Measurements from ENCODE around the gene TMEM253. TPM values are rescaled to one million over a fixed set of nuclear protein-coding genes. Genes with fewer than 3 reads are reported as not detected.

TMEM253 gene
- total and polyA plus RNA-seq, 2 experiments from 2014 or later, result 0.59 to 0.95 TPM

GRCh38 chr14:21106176-21106497 lies 5.3 kb downstream of the TMEM253 start:
- DNase-seq (ENCODE audit: low spot score) (no peak), ATAC-seq (no peak)
- H4K20me1 ChIP-seq (replicated peaks; ENCODE audit: insufficient read depth), result no peaks in the 10 kb centered on the region
- no peaks in the 10 kb centered on the region; the same call in none of the 2 replicates for H3F3A ChIP-seq (replicated peaks; ENCODE audit: low read depth)
- no peaks in the 10 kb centered on the region for H3K27me3 ChIP-seq (ENCODE audit: insufficient read depth)
- no peaks in the 10 kb centered on the region; the same call in 2 of the 3 replicates for H3K9me3 Mint-ChIP-seq
- H3K9me2 ChIP-seq (ENCODE audit: insufficient read depth), result 0 out of 2 replicates have a peak, but pooled peaks cover under 1% of the 10 kb centered on the region
- 0 out of 2 replicates have a peak overlapping the region, but pooled peaks have one; percentile 38 for H2AFZ ChIP-seq
- no peak overlapping the region for H3K27ac ChIP-seq (ENCODE audit: low read depth)
- no peaks in the 10 kb centered on the region for H3K36me3 ChIP-seq (ENCODE audit: insufficient read depth)
- H3K4me3 ChIP-seq, result no peak overlapping the region
- H3K4me3 Mint-ChIP-seq, result no peak overlapping the region
- peaks cover 36% of the 10 kb centered on the region for H3K4me1 ChIP-seq (ENCODE audit: insufficient read depth)
- H3K79me2 ChIP-seq (replicated peaks; ENCODE audit: insufficient read depth), result peaks cover 6% of the 10 kb centered on the region; the same call in 1 of the 2 replicates
- H3K4me1 Mint-ChIP-seq, result peaks cover 71% of the 10 kb centered on the region
- no peak for TF ChIP-seq NANOG (IDR thresholded peaks at IDR 0.05; ENCODE audit: borderline replicate concordance)
- TF ChIP-seq ZNF462 (CRISPR knock-in tag; IDR thresholded peaks at IDR 0.05), result no peak
- TF ChIP-seq, protein P1, sequence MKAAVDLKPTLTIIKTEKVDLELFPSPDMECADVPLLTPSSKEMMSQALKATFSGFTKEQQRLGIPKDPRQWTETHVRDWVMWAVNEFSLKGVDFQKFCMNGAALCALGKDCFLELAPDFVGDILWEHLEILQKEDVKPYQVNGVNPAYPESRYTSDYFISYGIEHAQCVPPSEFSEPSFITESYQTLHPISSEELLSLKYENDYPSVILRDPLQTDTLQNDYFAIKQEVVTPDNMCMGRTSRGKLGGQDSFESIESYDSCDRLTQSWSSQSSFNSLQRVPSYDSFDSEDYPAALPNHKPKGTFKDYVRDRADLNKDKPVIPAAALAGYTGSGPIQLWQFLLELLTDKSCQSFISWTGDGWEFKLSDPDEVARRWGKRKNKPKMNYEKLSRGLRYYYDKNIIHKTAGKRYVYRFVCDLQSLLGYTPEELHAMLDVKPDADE (IDR thresholded peaks at IDR 0.05), result no peak
- H3K27ac Mint-ChIP-seq, result no peak overlapping the region
- peaks cover 4% of the 10 kb centered on the region for H3K27me3 Mint-ChIP-seq (ENCODE audit: insufficient read depth, low read depth, poor library complexity)
- H3K4me2 ChIP-seq, result no peak overlapping the region
- no peaks in the 10 kb centered on the region for H3K36me3 Mint-ChIP-seq (ENCODE audit: low read depth)

All from GM23338 (cell line).